K562 (cell line): Measurements from ENCODE around the gene TRPM4. TPM values are rescaled to one million over a fixed set of nuclear protein-coding genes. Genes with fewer than 3 reads are reported as not detected.

Source experiments
- DEAF1 ChIP-seq: fragments of 450-650 bp; formaldehyde crosslinking; IDR thresholded peaks from 2 replicates; pipeline ENCODE4 v1.4.0; 2020; ENCODE audit warnings: mild to moderate bottlenecking, moderate library complexity
- DNMT1 ChIP-seq: fragments of 450-650 bp; IDR thresholded peaks from 2 replicates; pipeline ENCODE4 v1.6.1; 2016; ENCODE audit warnings: antibody characterized with exemption, mild to moderate bottlenecking
- KAT8 ChIP-seq: fragments of 450-650 bp; IDR thresholded peaks from 2 replicates; pipeline ENCODE4 v1.6.1; 2016; ENCODE audit warnings: low read depth, mild to moderate bottlenecking
- KDM4B ChIP-seq, 2 experiments: fragments of 450-650 bp in 1 of 2; sonication (generic) in 1 of 2; IDR thresholded peaks; 2 replicates each; pipeline ENCODE4 v1.6.1; 2016 to 2017; ENCODE audit warnings: borderline replicate concordance in 2 of 2, antibody characterized with exemption in 1 of 2, low read depth in 1 of 2, mild to moderate bottlenecking in 1 of 2
- MCM5 ChIP-seq: fragments of 450-650 bp; IDR thresholded peaks from 2 replicates; pipeline ENCODE4 v1.6.1; 2016; ENCODE audit warnings: low read depth
- MXI1 ChIP-seq: IDR thresholded peaks from 2 replicates; pipeline ENCODE4 v1.6.1; 2011; ENCODE audit warnings: low read depth, mild to moderate bottlenecking, improper control_type of control experiment, low read length
- PREB ChIP-seq: sonication (generic); formaldehyde crosslinking; IDR thresholded peaks from 2 replicates; pipeline ENCODE4 v1.8.1; 2023; ENCODE audit warnings: mild to moderate bottlenecking, missing genetic modification reagents
- RBFOX2 ChIP-seq: fragments of 200-400 bp; formaldehyde crosslinking; IDR thresholded peaks from 2 replicates; pipeline ENCODE4 v1.6.1; 2017; ENCODE audit warnings: low read depth, mild to moderate bottlenecking, low read length, moderate library complexity
- RFX5 ChIP-seq: IDR thresholded peaks from 2 replicates; pipeline ENCODE4 v1.6.1; 2011; ENCODE audit warnings: low read depth, mild to moderate bottlenecking, improper control_type of control experiment, low read length
- RHOXF2B ChIP-seq: fragments of 250-450 bp; sonication (Bioruptor Pico); conservative IDR thresholded peaks from 2 replicates; pipeline ENCODE4 v1.5.1; 2021
- SIX5 ChIP-seq, 2 experiments: IDR thresholded peaks; 2 replicates each; pipeline ENCODE4 v1.6.1; 2011; ENCODE audit warnings: low read length in 2 of 2, borderline replicate concordance in 1 of 2, low read depth in 1 of 2, mild to moderate bottlenecking in 1 of 2, moderate library complexity in 1 of 2; ENCODE audit not compliant: insufficient read depth in 1 of 2
- SMAD3 ChIP-seq: fragments of 450-650 bp; formaldehyde crosslinking; conservative IDR thresholded peaks from 2 replicates; pipeline ENCODE4 v1.4.0; 2020; ENCODE audit warnings: mild to moderate bottlenecking
- STAG1 ChIP-seq: sonication (generic); formaldehyde crosslinking; IDR thresholded peaks from 2 replicates; pipeline ENCODE4 v1.5.0; 2020; ENCODE audit warnings: missing genetic modification reagents, borderline replicate concordance
- THRA ChIP-seq: fragments of 450-650 bp; IDR thresholded peaks from 2 replicates; pipeline ENCODE4 v1.6.1; 2017; ENCODE audit warnings: mild to moderate bottlenecking, moderate library complexity
- ZFX ChIP-seq: sonication (generic); formaldehyde crosslinking; IDR thresholded peaks from 2 replicates; pipeline ENCODE4 v1.8.0; 2022; ENCODE audit warnings: mild to moderate bottlenecking, missing genetic modification reagents, moderate library complexity
- ZKSCAN3 ChIP-seq: fragments of 250-450 bp; sonication (Bioruptor Pico); IDR thresholded peaks from 2 replicates; pipeline ENCODE4 v1.4.0; 2020
- ZNF511 ChIP-seq: sonication (generic); formaldehyde crosslinking; IDR thresholded peaks from 2 replicates; pipeline ENCODE4 v1.8.0; 2022; ENCODE audit warnings: mild to moderate bottlenecking, missing genetic modification reagents
- ZNF644 ChIP-seq: fragments of 200-800 bp; sonication (Bioruptor generic); IDR thresholded peaks from 2 replicates; pipeline ENCODE4 v1.6.1; 2016; ENCODE audit warnings: low read depth, missing genetic modification characterization, missing compliant biosample characterization
- ZNF77 ChIP-seq: fragments of 250-450 bp; sonication (Bioruptor Pico); IDR thresholded peaks from 2 replicates; pipeline ENCODE4 v1.5.0; 2020
- polyA plus RNA-seq, 8 experiments: library from polyadenylated mRNA; depleted of rRNA in 4 of 8; stranded (reverse) in 5 of 8; unstranded in 3 of 8; fragments of >200 nt; fragmentation: Nextera tagmentation in 2 of 8; fragmentation: Illumina TruSeq in 1 of 8; extraction: Ambion mirVana in 2 of 8; extraction: Trizol in 1 of 8; gene quantifications; 2 replicates each; pipeline versions ENCODE4 v1.2.1 to v1.2.3, GENCODE V29; 2011 to 2014; ENCODE audit warnings: inconsistent platforms in 1 of 8, missing spikeins in 1 of 8
- total RNA-seq, 7 experiments: library from RNA; depleted of rRNA in 6 of 7; stranded (reverse); fragments of >200 nt in 6 of 7; fragmentation: Illumina TruSeq in 2 of 7; extraction: Trizol in 2 of 7; gene quantifications; 2 replicates each; pipeline versions ENCODE4 v1.2.1 to v1.2.3, GENCODE V29; 2011 to 2021; ENCODE audit warnings: low replicate concordance in 1 of 7
- TF ChIP-seq, protein P1 (sequence below): fragments of 450-650 bp; IDR thresholded peaks from 2 replicates; pipeline ENCODE4 v1.6.1; 2016
- TF ChIP-seq, protein P2 (sequence below): fragments of 450-650 bp; conservative IDR thresholded peaks from 2 replicates; pipeline ENCODE4 v1.6.1; 2016; ENCODE audit warnings: missing genetic modification characterization, low read depth, mild to moderate bottlenecking, missing compliant biosample characterization, moderate library complexity

Gene TRPM4
- total and polyA plus RNA-seq, 9 of the 15 experiments (the other 6 are each of a cell fraction or from before 2014, with no cell fraction given) = 6.5 to 45.4 (median 15.2) TPM

DNA sequence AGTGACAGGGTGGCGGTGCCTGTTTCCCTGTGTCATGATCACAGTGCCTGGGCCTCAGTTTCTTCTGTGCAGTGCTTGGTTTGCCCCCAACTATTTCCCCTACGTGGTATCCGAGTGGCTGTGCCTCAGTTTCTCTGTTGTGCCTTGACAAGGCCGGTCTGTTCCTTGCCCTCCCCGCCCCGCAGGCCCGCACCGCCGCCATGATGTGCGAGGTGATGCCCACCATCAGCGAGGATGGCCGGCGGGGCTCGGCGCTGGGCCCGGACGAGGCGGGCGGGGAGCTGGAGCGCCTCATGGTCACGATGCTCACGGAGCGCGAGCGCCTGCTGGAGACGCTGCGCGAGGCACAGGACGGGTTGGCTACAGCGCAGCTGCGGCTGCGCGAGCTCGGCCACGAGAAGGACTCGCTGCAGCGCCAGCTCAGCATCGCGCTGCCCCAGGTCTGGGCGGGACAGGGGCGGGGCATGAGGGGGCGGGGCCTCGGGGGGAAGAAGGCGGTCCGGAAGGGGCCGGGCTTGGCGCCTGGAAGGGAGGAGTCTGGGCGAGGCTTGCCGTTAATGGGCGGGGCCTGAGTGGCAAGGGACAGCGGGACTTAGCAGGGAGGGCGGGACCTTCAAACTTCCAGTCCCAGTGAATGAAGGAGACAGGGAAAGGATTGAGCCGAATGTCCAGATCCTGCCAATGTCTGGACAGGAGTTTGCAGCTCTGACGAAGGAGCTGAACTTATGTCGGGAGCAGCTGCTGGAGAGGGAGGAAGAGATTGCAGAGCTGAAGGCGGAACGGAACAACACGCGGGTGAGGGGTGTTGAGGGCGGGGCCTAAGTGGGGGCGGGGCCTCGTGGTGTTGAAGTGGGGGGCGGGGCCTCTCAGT lies 29.7 kb upstream of the TRPM4 start (continued):
- TF ChIP-seq, protein P1, sequence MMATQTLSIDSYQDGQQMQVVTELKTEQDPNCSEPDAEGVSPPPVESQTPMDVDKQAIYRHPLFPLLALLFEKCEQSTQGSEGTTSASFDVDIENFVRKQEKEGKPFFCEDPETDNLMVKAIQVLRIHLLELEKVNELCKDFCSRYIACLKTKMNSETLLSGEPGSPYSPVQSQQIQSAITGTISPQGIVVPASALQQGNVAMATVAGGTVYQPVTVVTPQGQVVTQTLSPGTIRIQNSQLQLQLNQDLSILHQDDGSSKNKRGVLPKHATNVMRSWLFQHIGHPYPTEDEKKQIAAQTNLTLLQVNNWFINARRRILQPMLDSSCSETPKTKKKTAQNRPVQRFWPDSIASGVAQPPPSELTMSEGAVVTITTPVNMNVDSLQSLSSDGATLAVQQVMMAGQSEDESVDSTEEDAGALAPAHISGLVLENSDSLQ = peak; percentile 90
- peak; percentile 10; the same call in 1 of the 2 replicates for TF ChIP-seq MXI1
- no peak for TF ChIP-seq KAT8
- no peak for TF ChIP-seq DNMT1
- TF ChIP-seq ZFX = peak; percentile 89
- TF ChIP-seq KDM4B (IDR thresholded peaks at IDR 0.05; ENCODE audit: borderline replicate concordance in 2 of 2, low read depth in 1 of 2) = no peak
- no peak for TF ChIP-seq PREB (CRISPR knock-in tag)
- peak; percentile 87 for TF ChIP-seq RBFOX2
- TF ChIP-seq STAG1 (CRISPR knock-in tag) = no peak
- no peak for TF ChIP-seq ZKSCAN3 (CRISPR knock-in tag)
- no peak for TF ChIP-seq RHOXF2B (CRISPR knock-in tag)
- TF ChIP-seq, protein P2, sequence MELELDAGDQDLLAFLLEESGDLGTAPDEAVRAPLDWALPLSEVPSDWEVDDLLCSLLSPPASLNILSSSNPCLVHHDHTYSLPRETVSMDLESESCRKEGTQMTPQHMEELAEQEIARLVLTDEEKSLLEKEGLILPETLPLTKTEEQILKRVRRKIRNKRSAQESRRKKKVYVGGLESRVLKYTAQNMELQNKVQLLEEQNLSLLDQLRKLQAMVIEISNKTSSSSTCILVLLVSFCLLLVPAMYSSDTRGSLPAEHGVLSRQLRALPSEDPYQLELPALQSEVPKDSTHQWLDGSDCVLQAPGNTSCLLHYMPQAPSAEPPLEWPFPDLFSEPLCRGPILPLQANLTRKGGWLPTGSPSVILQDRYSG (tag) = peak; percentile 75; the same call in 1 of the 2 replicates
- TF ChIP-seq MCM5 = no peak
- no peak for TF ChIP-seq SMAD3 (CRISPR knock-in tag)
- no peak for TF ChIP-seq ZNF644 (tag)
- TF ChIP-seq ZNF77 (CRISPR knock-in tag) = no peak
- no peak for TF ChIP-seq SIX5 (IDR thresholded peaks at IDR 0.05; ENCODE audit: borderline replicate concordance in 1 of 2, insufficient read depth in 1 of 2, low read depth in 1 of 2, low read length in 2 of 2)
- peak; percentile 96 for TF ChIP-seq ZNF511 (CRISPR knock-in tag)
- 0 out of 2 replicates have a peak, but pooled peaks have one; percentile 10 for TF ChIP-seq RFX5
- TF ChIP-seq DEAF1 (CRISPR knock-in tag) = no peak
- no peak for TF ChIP-seq THRA
